ENCODE data around the gene SLC38A8.

GRCh38 chr16:84084570-84085270, 42.1 kb upstream of the SLC38A8 start:
- TF ChIP-seq CTCF (IDR thresholded peaks at IDR 0.05), result peak; percentile 89
- TF ChIP-seq ZFX (IDR thresholded peaks at IDR 0.05; ENCODE audit: borderline replicate concordance), result no peak
